ENCODE data around the gene PLCB3. TPM values are rescaled to one million over a fixed set of nuclear protein-coding genes. Genes with fewer than 3 reads are reported as not detected.
A peak's percentile ranks its signal among the peaks of the same experiment; 100 is the strongest.

The PLCB3 gene
- total RNA-seq, 1 experiment from 2014 or later: 80.2 TPM

DNA sequence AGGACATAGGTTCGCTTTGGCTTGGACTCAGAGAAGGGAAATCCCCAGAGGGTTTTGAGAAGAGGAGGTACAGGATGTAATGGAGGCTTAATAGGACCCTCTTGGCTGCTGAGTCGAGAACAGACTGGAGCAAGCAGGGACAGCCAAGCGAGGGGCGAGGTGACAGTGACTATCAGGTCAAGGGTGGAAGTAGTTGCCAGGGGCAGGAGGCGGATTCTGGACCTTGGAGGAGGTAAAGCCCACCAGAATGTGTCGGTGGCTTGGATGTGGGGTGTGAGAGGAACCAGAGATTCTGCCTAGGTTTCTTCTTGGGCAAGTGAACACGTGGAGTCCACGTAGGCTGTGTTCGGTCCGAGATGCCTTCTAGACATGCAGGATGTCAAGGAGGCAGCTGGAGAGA is 61.6 kb downstream of the PLCB3 start:
- WGBS (ENCODE audit: extremely low coverage, insufficient read length, low lambda C conversion rate): no CpG with 5 or more reads among the region's 10 CpGs
- no peak overlapping the region for H2BK5ac ChIP-seq (ENCODE audit: insufficient read length, low read length)

More for the DNA sequence above, 61.6 kb downstream of the PLCB3 start:
- Histone ChIP-seq H2AK5ac (ENCODE audit: insufficient read length, low read length) (no peak overlapping the region), H3K4ac (ENCODE audit: low read depth, low read length) (no peak overlapping the region), H3K79me1 (ENCODE audit: insufficient read depth, low read depth, low read length, poor library complexity, severe bottlenecking) (no peaks in the 10 kb centered on the region), H4K5ac (ENCODE audit: insufficient read length, low read depth, low read length) (no peak overlapping the region), H2BK20ac (ENCODE audit: low read depth, low read length, poor library complexity, severe bottlenecking) (no peak overlapping the region), H4K8ac (replicated peaks; ENCODE audit: insufficient read length, low read depth, low read length) (no peak overlapping the region), H2AFZ (ENCODE audit: low read length) (no peak overlapping the region), H3K9ac (ENCODE audit: extremely low read depth, insufficient read length, low read length) (peak overlapping the region; percentile 27), H4K91ac (ENCODE audit: insufficient read length, low read depth, low read length) (no peak overlapping the region), H3K79me2 (ENCODE audit: insufficient read depth, low read length) (peaks cover 4% of the 10 kb centered on the region; the same call in 1 of the 2 replicates), H3K9me3 (ENCODE audit: control insufficient read depth, low read depth, low read length) (no peaks in the 10 kb centered on the region), H3K4me1 (ENCODE audit: insufficient read depth, low read length) (no peaks in the 10 kb centered on the region), H3K56ac (ENCODE audit: insufficient read length, low read depth, low read length) (no peak overlapping the region), H3T11ph (ENCODE audit: low read length) (no peak overlapping the region), H2BK12ac (ENCODE audit: insufficient read length, low read depth, low read length) (no peak overlapping the region), H4K20me1 (ENCODE audit: control insufficient read depth, insufficient read depth, insufficient read length) (no peaks in the 10 kb centered on the region), H3K14ac (ENCODE audit: insufficient read depth, low read length) (no peak overlapping the region), H3K23ac (ENCODE audit: insufficient read length, low read depth, low read length) (no peak overlapping the region), H3K23me2 (ENCODE audit: insufficient read length, low read depth, low read length, poor library complexity, severe bottlenecking) (peaks cover 3% of the 10 kb centered on the region), H3K18ac (ENCODE audit: insufficient read length, low read depth, low read length) (no peak overlapping the region), H2BK120ac (ENCODE audit: low read depth, low read length, poor library complexity, severe bottlenecking) (no peak overlapping the region), H2BK15ac (ENCODE audit: low read depth, low read length) (no peak overlapping the region), H3K27ac (ENCODE audit: insufficient read length, low read depth, low read length) (no peak overlapping the region), H3K27me3 (ENCODE audit: insufficient read depth, low read length) (no peaks in the 10 kb centered on the region), H3K4me2 (ENCODE audit: insufficient read depth, insufficient read length, low read length) (no peak overlapping the region)
- TF ChIP-seq, protein P1, sequence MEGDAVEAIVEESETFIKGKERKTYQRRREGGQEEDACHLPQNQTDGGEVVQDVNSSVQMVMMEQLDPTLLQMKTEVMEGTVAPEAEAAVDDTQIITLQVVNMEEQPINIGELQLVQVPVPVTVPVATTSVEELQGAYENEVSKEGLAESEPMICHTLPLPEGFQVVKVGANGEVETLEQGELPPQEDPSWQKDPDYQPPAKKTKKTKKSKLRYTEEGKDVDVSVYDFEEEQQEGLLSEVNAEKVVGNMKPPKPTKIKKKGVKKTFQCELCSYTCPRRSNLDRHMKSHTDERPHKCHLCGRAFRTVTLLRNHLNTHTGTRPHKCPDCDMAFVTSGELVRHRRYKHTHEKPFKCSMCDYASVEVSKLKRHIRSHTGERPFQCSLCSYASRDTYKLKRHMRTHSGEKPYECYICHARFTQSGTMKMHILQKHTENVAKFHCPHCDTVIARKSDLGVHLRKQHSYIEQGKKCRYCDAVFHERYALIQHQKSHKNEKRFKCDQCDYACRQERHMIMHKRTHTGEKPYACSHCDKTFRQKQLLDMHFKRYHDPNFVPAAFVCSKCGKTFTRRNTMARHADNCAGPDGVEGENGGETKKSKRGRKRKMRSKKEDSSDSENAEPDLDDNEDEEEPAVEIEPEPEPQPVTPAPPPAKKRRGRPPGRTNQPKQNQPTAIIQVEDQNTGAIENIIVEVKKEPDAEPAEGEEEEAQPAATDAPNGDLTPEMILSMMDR (conservative IDR thresholded peaks at IDR 0.05): no peak
- H3K4me3 Mint-ChIP-seq: peak overlapping the region in 1 of 2 experiments; percentile 8; a peak in 1 of 5 replicates
- DNase-seq: no peak
- H3K36me3 Mint-ChIP-seq (ENCODE audit: insufficient read depth in 1 of 3, low read depth in 3 of 3): peaks cover 18 to 41% (median 22%) of the 10 kb centered on the region in 3 experiments; a peak in 6 of 7 replicates
- peak overlapping the region; percentile 8 to 59 (median 41); a peak in 3 of 7 replicates for H3K27ac Mint-ChIP-seq
- H3K4me1 Mint-ChIP-seq: peaks cover 7 to 8% of the 10 kb centered on the region in 2 experiments
- no peaks in the 10 kb centered on the region for H3K27me3 Mint-ChIP-seq (ENCODE audit: low read depth)
- H3K9me3 Mint-ChIP-seq: no peaks in the 10 kb centered on the region

All from H9 (cell line).